ENCODE data around the gene GAB3. TPM values are rescaled to one million over a fixed set of nuclear protein-coding genes. Genes with fewer than 3 reads are reported as not detected.
A peak's percentile ranks its signal among the peaks of the same experiment; 100 is the strongest.

The GAB3 gene
- total RNA-seq, 4 donors from 2014 or later = 2.9 to 34.1 (median 7.2) TPM

- no peak overlapping the region for H3K4me3 ChIP-seq
- no peaks in the 10 kb centered on the region for H3K9me3 ChIP-seq
- H3K36me3 ChIP-seq = no peaks in the 10 kb centered on the region
- H3K27me3 ChIP-seq = no peaks in the 10 kb centered on the region
- no peaks in the 10 kb centered on the region for H3K4me1 ChIP-seq
- TF ChIP-seq CTCF (IDR thresholded peaks at IDR 0.05) = no peak
- no peak for TF ChIP-seq POLR2A (IDR thresholded peaks at IDR 0.05)
- H3K27ac ChIP-seq = no peak overlapping the region
- intact Hi-C loops (cut with DNase I; ENCODE audit: low total_unique reads) = no loop called here
- DNase-seq = no peak
Measured at GRCh38 chrX:154717824-154718223, 33.1 kb downstream of the GAB3 start.

GRCh38 chrX:154715825-154716224 is 35.1 kb downstream of the GAB3 start:
- Histone ChIP-seq H3K4me1 (no peaks in the 10 kb centered on the region), H3K4me3 (no peak overlapping the region), H3K27me3 (no peaks in the 10 kb centered on the region), H3K36me3 (no peaks in the 10 kb centered on the region), H3K27ac (no peak overlapping the region), H3K9me3 (no peaks in the 10 kb centered on the region)
- no peak for DNase-seq
- TF ChIP-seq POLR2A (IDR thresholded peaks at IDR 0.05) = no peak
- no peak for TF ChIP-seq CTCF (IDR thresholded peaks at IDR 0.05)
- intact Hi-C loops (cut with DNase I; ENCODE audit: low total_unique reads) = no loop called here

GRCh38 chrX:154714925-154715324 is 36.0 kb downstream of the GAB3 start:
- Histone ChIP-seq H3K9me3 (no peaks in the 10 kb centered on the region), H3K27ac (no peak overlapping the region), H3K4me1 (no peaks in the 10 kb centered on the region), H3K36me3 (no peaks in the 10 kb centered on the region), H3K27me3 (no peaks in the 10 kb centered on the region), H3K4me3 (no peak overlapping the region)
- DNase-seq = peak in 1 of 2 donors; percentile 36
- intact Hi-C loops (cut with DNase I; ENCODE audit: low total_unique reads) = no loop called here
- TF ChIP-seq POLR2A (IDR thresholded peaks at IDR 0.05) = no peak
- peak; percentile 56 to 77 (median 64) for TF ChIP-seq CTCF (IDR thresholded peaks at IDR 0.05)

- intact Hi-C loops (cut with DNase I; ENCODE audit: low total_unique reads) = no loop called here
- Histone ChIP-seq H3K27me3 (no peaks in the 10 kb centered on the region), H3K36me3 (no peaks in the 10 kb centered on the region), H3K4me3 (no peak overlapping the region), H3K27ac (no peak overlapping the region), H3K4me1 (no peaks in the 10 kb centered on the region), H3K9me3 (no peaks in the 10 kb centered on the region)
- no peak for DNase-seq
- TF ChIP-seq CTCF (IDR thresholded peaks at IDR 0.05) (no peak), POLR2A (IDR thresholded peaks at IDR 0.05) (no peak)
Measured at GRCh38 chrX:154712781-154713740, 37.8 kb downstream of the GAB3 start.

- no peaks in the 10 kb centered on the region for H3K27me3 ChIP-seq
- intact Hi-C loops (cut with DNase I; ENCODE audit: low total_unique reads) = no loop called here
- no peaks in the 10 kb centered on the region for H3K9me3 ChIP-seq
- TF ChIP-seq CTCF (IDR thresholded peaks at IDR 0.05) (no peak), POLR2A (IDR thresholded peaks at IDR 0.05) (no peak)
- H3K27ac ChIP-seq = no peak overlapping the region
- no peaks in the 10 kb centered on the region for H3K4me1 ChIP-seq
- H3K36me3 ChIP-seq = no peaks in the 10 kb centered on the region
- no peak for DNase-seq
- no peak overlapping the region for H3K4me3 ChIP-seq
Measured at GRCh38 chrX:154711264-154711663, 39.6 kb downstream of the GAB3 start.
